SKM-1 (cell line): ENCODE data around the gene DYNC1I1.

Experiments used
- DNase-seq: peaks from one replicate; lab custom pipeline; 2025; ENCODE audit not compliant: unreplicated experiment; lab: John Stamatoyannopoulos, UW

Gene DYNC1I1

GRCh38 chr7:95957510-95957909, 185.2 kb downstream of the DYNC1I1 start:
- no peak for DNase-seq

GRCh38 chr7:95960706-95961244, 188.4 kb downstream of the DYNC1I1 start:
- no peak for DNase-seq

- DNase-seq = no peak
These were observed 191.2 kb downstream of the DYNC1I1 start for GRCh38 chr7:95963446-95963990.

GRCh38 chr7:95971716-95972115, 199.4 kb downstream of the DYNC1I1 start:
- no peak for DNase-seq

- DNase-seq = no peak
These were observed 200.2 kb downstream of the DYNC1I1 start for GRCh38 chr7:95972523-95972922.

- no peak for DNase-seq
These were observed 201.8 kb downstream of the DYNC1I1 start for GRCh38 chr7:95974108-95974507.

DNA sequence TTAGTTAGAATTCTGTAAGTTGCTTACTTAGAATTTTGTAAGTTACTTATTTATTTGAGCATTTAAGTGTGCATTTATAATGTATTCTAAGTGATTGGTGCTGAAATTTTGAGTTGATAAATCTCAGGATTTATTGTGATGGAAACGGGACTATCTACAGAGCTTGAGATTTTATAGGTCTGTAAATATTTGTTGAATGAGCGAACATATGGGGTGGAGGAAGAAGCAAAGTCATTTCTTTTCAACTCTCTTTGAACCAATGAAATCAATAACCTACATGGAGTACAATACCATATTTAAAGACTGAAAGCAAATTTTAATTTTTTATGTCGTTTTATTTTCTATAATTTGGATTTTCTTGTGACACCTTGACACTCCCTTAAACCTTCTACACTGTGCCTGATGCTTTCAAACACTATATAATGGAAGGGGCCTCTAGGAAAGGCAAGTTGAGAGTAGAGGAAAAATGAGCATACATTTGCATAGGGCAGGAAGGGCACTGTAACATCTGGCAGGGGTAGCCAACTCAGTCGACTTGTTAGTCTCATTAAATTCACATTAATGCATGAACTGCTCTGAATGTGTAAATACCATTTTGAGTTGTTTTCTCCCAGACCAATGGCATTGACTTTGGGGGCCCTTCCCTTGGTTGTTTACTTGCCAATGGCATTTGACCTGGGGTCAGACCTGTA, 204.2 kb downstream of the DYNC1I1 start:
- DNase-seq = no peak

DNA sequence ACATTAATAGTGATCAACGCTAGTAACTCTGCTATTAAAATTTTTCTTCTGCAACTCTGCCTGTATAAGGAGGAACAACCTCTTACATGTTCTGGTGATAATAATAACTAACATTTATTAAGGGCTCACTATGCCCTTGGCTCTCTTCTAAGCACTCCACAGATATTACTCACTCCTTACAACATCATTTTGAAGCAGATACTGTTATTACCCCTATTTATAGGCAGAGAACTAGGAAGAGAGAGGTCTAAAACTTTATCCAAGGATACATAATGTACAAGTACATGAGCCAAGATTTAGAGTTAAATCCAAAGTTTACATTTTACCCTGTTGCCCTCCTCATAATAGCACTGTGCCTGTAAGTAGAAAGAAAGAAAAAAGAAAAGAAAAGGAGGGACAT, 205.6 kb downstream of the DYNC1I1 start:
- DNase-seq = no peak

DNA sequence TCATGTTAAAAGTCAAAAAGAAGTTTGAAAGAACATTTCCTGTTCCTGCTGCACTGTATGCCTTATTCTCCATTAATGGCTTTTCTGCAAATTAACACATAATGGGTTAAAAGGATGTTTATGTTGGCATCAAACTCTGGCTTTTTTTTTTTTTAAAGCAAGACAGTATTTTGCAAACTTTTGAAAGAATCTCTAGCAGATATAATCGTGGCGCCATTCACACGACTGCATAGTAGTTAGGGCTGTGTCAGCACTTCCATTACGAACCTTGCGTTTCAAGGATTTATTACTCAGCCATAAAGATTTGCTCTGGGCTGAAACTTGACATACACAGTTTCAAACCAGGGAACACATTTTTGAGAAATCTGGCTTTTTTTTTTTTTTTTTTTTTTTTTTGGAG, 207.8 kb downstream of the DYNC1I1 start:
- no peak for DNase-seq

- no peak for DNase-seq
These were observed 208.4 kb downstream of the DYNC1I1 start for GRCh38 chr7:95980706-95981105.

DNA sequence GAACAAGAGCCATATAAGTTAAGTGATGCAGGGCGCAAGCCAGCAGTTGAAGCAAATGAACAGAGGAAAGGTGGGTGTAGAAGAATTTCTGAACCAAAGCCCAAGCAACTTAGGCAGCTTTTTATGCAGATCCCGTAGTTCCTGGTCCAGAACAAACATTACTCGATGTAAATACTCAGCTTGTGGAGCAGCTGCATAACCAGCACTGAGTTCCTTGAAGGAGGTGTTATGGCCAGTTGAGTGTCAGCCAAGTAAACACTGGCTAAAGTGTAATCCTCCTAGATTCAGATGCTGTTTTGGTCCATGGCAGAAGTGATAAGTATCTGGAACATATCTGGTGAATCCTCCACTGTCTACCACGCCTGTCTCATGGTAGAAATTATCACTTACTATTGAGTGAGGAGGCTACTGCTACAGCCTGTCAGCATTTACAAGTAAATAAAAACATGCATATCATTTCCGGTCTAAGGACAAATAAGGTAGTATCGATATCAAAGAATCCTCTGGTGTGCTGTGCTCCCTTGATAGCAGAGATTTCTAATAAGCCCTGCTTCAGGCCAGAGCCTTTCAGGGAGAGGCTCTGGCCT, 213.9 kb downstream of the DYNC1I1 start:
- DNase-seq = no peak

- DNase-seq = no peak
These were observed 216.9 kb downstream of the DYNC1I1 start for GRCh38 chr7:95989301-95989700.

DNA sequence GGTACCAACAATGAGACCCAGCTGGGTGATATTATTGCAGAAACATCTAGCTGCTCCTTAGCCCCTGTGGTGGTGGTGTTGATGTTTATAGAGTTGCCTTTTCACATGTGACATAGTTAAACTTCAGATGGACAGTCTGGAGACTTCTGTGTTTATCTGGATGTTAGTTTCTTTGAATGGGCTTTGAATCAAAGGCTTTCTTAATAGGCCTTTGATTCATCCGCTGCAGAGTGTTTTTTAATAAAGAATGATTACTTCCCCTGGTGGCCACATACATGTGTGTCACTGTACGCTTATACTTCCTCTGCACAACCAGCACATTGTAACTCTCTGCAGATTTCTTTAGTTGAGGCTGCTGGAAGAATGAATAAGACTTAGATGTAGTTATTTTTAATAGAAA, 221.0 kb downstream of the DYNC1I1 start:
- DNase-seq = no peak

DNA sequence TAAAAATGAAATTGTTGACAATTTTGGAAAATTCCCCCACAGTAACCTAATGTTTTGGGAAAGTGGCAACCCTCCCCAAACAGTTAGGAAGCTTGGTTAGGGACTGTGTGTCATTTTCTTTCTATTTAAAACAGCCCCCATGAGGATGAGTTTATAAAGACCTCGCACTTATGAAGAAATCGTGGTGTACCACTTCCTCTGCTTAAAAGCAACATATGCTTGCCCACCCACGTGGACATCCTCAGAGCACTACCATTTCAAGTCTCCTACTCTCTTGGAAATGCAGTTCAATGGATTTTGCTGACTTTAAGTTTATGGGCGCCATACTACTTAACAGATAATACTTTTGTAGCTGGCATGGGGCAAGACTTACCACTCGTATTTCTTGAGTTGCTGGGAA, 223.8 kb downstream of the DYNC1I1 start:
- DNase-seq = no peak

DNA sequence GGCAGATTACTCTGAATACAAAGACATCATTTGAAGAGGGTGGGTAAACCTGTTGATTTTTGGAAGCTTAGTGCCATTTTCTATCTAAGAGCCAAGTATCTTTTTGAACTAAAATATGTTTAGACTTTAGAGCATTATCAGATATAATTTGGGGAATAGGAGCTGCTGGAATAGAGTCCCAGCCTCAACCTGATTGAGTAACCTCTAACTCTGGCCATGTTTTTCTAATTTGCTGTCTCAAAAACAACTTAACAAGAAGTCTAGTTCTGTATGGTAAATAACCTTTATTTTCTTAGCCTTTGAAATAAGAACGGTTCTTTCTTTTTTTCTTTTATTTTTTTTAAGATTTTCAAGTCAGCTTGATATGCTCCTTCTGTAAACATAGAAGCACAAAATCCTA, 224.5 kb downstream of the DYNC1I1 start:
- no peak for DNase-seq

GRCh38 chr7:95997632-95998031, 225.3 kb downstream of the DYNC1I1 start:
- no peak for DNase-seq

DNA sequence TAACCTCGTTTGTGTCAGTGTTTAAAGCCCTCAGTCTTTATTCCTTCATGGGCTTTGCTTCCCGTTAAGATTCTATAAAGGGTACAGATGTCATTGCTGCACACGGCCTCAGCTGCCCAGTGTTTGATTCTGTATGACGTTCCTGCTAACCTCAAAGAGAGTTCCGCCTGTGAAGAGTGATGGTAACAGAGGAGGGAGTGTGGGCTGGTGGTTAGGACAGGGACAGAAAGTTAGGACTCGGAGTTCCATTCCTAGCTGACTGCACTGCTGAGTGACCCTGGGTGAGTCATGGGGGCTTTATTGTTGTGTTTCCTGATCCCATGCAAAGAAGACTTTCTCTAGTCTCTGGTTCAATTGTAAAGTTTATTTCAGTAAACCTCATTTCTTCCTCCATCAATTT, 227.1 kb downstream of the DYNC1I1 start:
- no peak for DNase-seq

GRCh38 chr7:96004578-96004977, 232.2 kb downstream of the DYNC1I1 start:
- no peak for DNase-seq

DNA sequence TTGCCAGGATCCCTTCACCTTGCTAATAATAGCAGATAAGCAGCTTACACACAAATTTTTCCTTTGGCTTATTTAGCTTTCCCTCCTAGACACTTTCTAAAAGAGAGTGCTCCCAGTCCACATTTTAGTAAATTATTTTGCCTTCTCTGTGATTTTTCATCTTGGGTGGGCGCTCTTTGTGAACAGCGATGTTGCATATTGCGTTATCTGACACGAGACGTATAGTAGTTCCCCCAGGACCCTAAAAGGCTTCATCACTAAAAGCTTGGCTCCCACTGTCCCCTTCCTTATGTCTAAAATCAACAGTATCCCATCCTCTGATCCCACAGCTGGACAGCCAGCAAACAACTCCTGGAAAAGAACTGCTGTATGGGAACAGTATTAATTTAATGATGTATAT, 232.9 kb downstream of the DYNC1I1 start:
- DNase-seq = no peak

DNA sequence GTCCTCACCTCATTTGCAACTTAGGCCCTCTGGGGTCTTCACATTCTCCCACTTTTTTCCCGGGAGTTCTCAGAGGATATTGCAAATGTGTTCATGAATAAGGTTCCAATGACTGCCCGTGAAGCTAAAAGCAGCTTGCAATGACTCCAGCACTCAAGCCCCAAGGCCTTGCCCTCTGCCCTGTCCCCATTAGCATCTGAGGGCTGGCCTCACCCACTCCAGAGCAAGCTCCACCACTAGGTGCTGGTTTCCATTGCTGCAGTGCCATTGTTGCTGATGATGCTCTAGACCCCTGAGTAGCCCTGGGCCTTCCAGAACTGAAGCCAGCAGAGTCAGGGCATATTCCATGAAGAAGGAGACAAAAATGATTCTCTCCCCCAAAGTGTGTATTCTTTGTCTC, 236.8 kb downstream of the DYNC1I1 start:
- no peak for DNase-seq

DNA sequence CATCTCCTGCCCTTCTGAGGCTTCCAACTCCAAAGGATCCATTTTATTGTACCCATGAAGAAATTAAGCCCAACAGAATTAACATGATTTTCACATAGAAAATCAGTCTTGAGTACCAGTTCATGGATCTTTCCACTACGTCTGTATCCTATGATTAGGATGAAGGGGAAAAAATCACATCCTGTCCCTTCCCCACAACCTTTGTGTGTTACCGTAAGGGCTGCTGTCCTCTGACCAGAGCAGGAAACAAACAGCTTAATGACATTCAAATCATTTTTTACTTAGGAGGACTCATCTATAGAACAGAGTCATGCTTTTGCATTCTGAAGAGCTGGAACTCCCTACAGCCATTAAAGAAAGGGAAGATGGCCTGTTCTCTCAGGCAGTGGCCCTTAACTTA, 241.5 kb downstream of the DYNC1I1 start:
- DNase-seq = no peak

DNA sequence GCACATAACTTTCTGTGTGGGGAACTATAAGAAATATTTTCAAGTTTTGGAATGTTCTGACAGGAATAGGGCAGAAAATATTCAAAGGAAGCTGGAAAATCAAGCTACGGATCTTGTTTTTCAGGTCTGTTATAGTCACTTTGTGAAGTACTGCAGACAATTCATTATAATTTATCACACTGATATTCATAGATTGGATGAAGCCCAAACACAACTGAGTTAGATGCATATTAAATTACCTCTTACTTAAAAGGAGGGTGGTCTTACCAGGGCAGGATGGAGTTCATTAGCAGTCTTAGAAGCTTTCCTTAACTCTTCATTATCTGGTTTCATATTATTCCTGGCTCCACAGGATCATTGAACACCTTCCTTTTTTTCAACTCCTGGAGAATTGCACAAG, 242.3 kb downstream of the DYNC1I1 start:
- no peak for DNase-seq
